ENCODE measurements around the gene ZNF785.

ZNF785 gene

GRCh38 chr16:30533146-30533522, 52.4 kb downstream of the ZNF785 start:
- no peak overlapping the region for H3K4me3 ChIP-seq (ENCODE audit: control insufficient read depth, low read depth, low read length)
- no peak for TF ChIP-seq CTCF (IDR thresholded peaks at IDR 0.05; ENCODE audit: control insufficient read depth, insufficient read depth, low read depth, low read length, missing control alignments)
- no peak for DNase-seq (ENCODE audit: low read depth)

GRCh38 chr16:30532285-30533145, 53.0 kb downstream of the ZNF785 start:
- DNase-seq (ENCODE audit: low read depth), result no peak
- no peak for TF ChIP-seq CTCF (IDR thresholded peaks at IDR 0.05; ENCODE audit: control insufficient read depth, insufficient read depth, low read depth, low read length, missing control alignments)
- no peak overlapping the region for H3K4me3 ChIP-seq (ENCODE audit: control insufficient read depth, low read depth, low read length)
